GM12878 (cell line): ENCODE data around the gene CHAC2. TPM values are rescaled to one million over a fixed set of nuclear protein-coding genes. Genes with fewer than 3 reads are reported as not detected.

Source experiments
- BMI1 ChIP-seq: fragments of 450-650 bp; IDR thresholded peaks from 2 replicates; pipeline ENCODE4 v1.6.1; 2016; ENCODE audit warnings: mild to moderate bottlenecking, moderate library complexity, borderline replicate concordance
- CEBPB ChIP-seq, 2 experiments: fragments of 150-350 bp in 1 of 2; IDR thresholded peaks; 2 replicates each; pipeline ENCODE4 v1.6.1; 2012 to 2014; ENCODE audit warnings: low read depth in 2 of 2, low read length in 2 of 2, borderline replicate concordance in 1 of 2, inconsistent platforms in 1 of 2
- CHD1 ChIP-seq: IDR thresholded peaks from 2 replicates; pipeline ENCODE4 v1.6.1; 2012; ENCODE audit warnings: low read depth, low read length, improper control_type of control experiment
- HCFC1 ChIP-seq: fragments of 150-350 bp; IDR thresholded peaks from 2 replicates; pipeline ENCODE4 v1.6.1; 2014; ENCODE audit warnings: low read length
- JUND ChIP-seq: IDR thresholded peaks from 2 replicates; pipeline ENCODE4 v1.6.1; 2012; ENCODE audit warnings: low read depth, mild to moderate bottlenecking, low read length, improper control_type of control experiment, moderate library complexity
- MXI1 ChIP-seq: fragments of 150-350 bp; IDR thresholded peaks from 2 replicates; pipeline ENCODE4 v1.6.1; 2011; ENCODE audit warnings: low read depth, mild to moderate bottlenecking, inconsistent platforms, low read length, improper control_type of control experiment
- MYB ChIP-seq: fragments of 150-350 bp; IDR thresholded peaks from 2 replicates; pipeline ENCODE4 v1.6.1; 2014; ENCODE audit warnings: mild to moderate bottlenecking, low read depth, low read length, borderline replicate concordance
- NFXL1 ChIP-seq: fragments of 450-650 bp; IDR thresholded peaks from 2 replicates; pipeline ENCODE4 v1.6.1; 2017; ENCODE audit warnings: antibody characterized with exemption, mild to moderate bottlenecking, borderline replicate concordance
- NFYA ChIP-seq: IDR thresholded peaks from 2 replicates; pipeline ENCODE4 v1.6.1; 2011; ENCODE audit warnings: low read depth, mild to moderate bottlenecking, low read length, improper control_type of control experiment, borderline replicate concordance
- SP1 ChIP-seq: IDR thresholded peaks from one replicate; pipeline ENCODE4 v1.6.1; 2011; ENCODE audit warnings: low read depth, low read length
- SRF ChIP-seq, 2 experiments: IDR thresholded peaks; 2 replicates each; pipeline ENCODE4 v1.6.1; 2011; ENCODE audit warnings: low read depth in 2 of 2, low read length in 2 of 2, mild to moderate bottlenecking in 1 of 2, moderate library complexity in 1 of 2
- SUPT20H ChIP-seq: IDR thresholded peaks from 2 replicates; pipeline ENCODE4 v1.6.1; 2011; ENCODE audit warnings: low read depth, mild to moderate bottlenecking, low read length, moderate library complexity, borderline replicate concordance; ENCODE audit not compliant: control insufficient read depth
- TARDBP ChIP-seq: IDR thresholded peaks from 2 replicates; pipeline ENCODE4 v1.6.1; 2016; ENCODE audit warnings: borderline replicate concordance
- WRNIP1 ChIP-seq: IDR thresholded peaks from 2 replicates; pipeline ENCODE4 v1.6.1; 2011; ENCODE audit warnings: low read depth, low read length, improper control_type of control experiment, borderline replicate concordance
- polyA plus RNA-seq, 11 experiments: library from polyadenylated mRNA; depleted of rRNA in 4 of 11; unstranded in 6 of 11; stranded (reverse) in 5 of 11; fragments of >200 nt; fragmentation: Nextera tagmentation in 4 of 11; fragmentation: Illumina TruSeq in 1 of 11; extraction: Ambion mirVana in 4 of 11; extraction: Trizol in 1 of 11; gene quantifications; 1 replicate in 1 of 11; 2 replicates in 10 of 11; pipeline versions ENCODE4 v1.2.1 to v1.2.3, GENCODE V29; 2011 to 2016; ENCODE audit warnings: inconsistent platforms in 2 of 11, missing spikeins in 2 of 11, low read depth in 1 of 11
- total RNA-seq, 4 experiments: library from RNA; depleted of rRNA in 3 of 4; stranded (reverse); fragments of >200 nt in 3 of 4; fragmentation: Illumina TruSeq in 1 of 4; extraction: Trizol in 1 of 4; gene quantifications; 2 replicates each; pipeline versions ENCODE4 v1.2.1 to v1.2.3, GENCODE V29; 2013 to 2021
- TF ChIP-seq, protein P1 (sequence below): fragments of 450-650 bp; IDR thresholded peaks from 2 replicates; pipeline ENCODE4 v1.6.1; 2016; ENCODE audit warnings: mild to moderate bottlenecking
- TF ChIP-seq, protein P2 (sequence below): IDR thresholded peaks from 2 replicates; pipeline ENCODE4 v1.6.1; 2011; ENCODE audit warnings: low read depth, mild to moderate bottlenecking, low read length, moderate library complexity, borderline replicate concordance; ENCODE audit errors: extremely low read depth
- TF ChIP-seq, protein P3 (sequence below): IDR thresholded peaks from 2 replicates; pipeline ENCODE4 v1.6.1; 2011; ENCODE audit warnings: low read depth, low read length, improper control_type of control experiment, borderline replicate concordance
- TF ChIP-seq, protein P4 (sequence below): fragments of 450-650 bp; IDR thresholded peaks from 2 replicates; pipeline ENCODE4 v1.6.1; 2017; ENCODE audit warnings: mild to moderate bottlenecking, low read depth, inconsistent platforms; ENCODE audit not compliant: poor library complexity, severe bottlenecking
- TF ChIP-seq, protein P5 (sequence below): fragments of 450-650 bp; IDR thresholded peaks from 2 replicates; pipeline ENCODE4 v1.6.1; 2017; ENCODE audit warnings: low read depth, mild to moderate bottlenecking, moderate library complexity
- TF ChIP-seq, protein P6 (sequence below): IDR thresholded peaks from 2 replicates; pipeline ENCODE4 v1.6.1; 2011; ENCODE audit warnings: mild to moderate bottlenecking, low read depth, low read length, moderate library complexity; ENCODE audit not compliant: insufficient replicate concordance

Gene CHAC2
- total and polyA plus RNA-seq, 10 of the 15 experiments (the other 5 are each of a cell fraction or from before 2014, with no cell fraction given): 11.0 to 67.6 (median 25.0) TPM

DNA sequence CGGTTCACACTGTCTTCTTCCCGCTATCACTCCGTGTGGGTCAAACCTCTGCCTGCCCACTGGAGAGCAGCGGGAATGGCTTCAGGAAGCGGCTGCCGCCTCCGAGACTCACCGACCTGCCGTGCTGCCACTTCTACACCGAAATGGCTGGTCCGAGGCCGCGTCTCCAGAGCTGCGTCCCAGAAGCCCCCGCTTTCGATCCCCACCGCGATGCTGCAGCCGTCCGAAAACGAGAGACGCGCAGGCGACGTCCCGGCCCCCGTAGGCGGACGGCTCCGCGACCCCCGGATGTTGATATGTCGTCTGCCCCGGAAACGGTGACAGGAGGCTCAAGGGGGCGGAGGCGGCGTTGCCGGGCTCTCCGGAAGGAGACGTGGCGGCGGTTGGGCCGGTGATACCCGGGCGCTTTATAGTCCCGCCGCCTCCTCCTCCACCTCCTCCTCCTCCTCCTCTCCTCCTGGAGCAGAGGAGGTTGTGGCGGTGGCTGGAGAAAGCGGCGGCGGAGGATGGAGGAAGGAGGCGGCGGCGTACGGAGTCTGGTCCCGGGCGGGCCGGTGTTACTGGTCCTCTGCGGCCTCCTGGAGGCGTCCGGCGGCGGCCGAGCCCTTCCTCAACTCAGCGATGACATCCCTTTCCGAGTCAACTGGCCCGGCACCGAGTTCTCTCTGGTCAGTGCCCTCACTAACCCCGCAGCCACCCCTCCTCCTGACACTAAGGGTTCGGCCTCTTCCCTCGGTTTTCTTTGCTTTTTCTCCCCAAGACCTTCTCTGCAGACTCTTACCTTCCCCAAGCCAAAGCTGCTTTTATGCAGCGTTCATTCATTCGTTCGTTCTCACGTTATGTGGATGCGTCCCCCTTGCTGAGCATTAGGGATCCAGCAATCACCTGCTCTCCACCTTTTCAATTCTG lies 19.4 kb downstream of the CHAC2 start, which contains the start of the genes ASB3 and ERLEC1 (continued):
- TF ChIP-seq, protein P1, sequence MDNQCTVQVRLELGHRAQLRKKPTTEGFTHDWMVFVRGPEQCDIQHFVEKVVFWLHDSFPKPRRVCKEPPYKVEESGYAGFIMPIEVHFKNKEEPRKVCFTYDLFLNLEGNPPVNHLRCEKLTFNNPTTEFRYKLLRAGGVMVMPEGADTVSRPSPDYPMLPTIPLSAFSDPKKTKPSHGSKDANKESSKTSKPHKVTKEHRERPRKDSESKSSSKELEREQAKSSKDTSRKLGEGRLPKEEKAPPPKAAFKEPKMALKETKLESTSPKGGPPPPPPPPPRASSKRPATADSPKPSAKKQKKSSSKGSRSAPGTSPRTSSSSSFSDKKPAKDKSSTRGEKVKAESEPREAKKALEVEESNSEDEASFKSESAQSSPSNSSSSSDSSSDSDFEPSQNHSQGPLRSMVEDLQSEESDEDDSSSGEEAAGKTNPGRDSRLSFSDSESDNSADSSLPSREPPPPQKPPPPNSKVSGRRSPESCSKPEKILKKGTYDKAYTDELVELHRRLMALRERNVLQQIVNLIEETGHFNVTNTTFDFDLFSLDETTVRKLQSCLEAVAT: peak; percentile 53; the same call in 1 of the 2 replicates
- TF ChIP-seq WRNIP1: no peak
- no peak for TF ChIP-seq NFXL1
- TF ChIP-seq, protein P2, sequence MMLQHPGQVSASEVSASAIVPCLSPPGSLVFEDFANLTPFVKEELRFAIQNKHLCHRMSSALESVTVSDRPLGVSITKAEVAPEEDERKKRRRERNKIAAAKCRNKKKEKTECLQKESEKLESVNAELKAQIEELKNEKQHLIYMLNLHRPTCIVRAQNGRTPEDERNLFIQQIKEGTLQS: no peak
- no peak for TF ChIP-seq NFYA
- TF ChIP-seq, protein P3, sequence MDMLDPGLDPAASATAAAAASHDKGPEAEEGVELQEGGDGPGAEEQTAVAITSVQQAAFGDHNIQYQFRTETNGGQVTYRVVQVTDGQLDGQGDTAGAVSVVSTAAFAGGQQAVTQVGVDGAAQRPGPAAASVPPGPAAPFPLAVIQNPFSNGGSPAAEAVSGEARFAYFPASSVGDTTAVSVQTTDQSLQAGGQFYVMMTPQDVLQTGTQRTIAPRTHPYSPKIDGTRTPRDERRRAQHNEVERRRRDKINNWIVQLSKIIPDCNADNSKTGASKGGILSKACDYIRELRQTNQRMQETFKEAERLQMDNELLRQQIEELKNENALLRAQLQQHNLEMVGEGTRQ: no peak
- peak; percentile 77 for TF ChIP-seq HCFC1
- TF ChIP-seq, protein P4, sequence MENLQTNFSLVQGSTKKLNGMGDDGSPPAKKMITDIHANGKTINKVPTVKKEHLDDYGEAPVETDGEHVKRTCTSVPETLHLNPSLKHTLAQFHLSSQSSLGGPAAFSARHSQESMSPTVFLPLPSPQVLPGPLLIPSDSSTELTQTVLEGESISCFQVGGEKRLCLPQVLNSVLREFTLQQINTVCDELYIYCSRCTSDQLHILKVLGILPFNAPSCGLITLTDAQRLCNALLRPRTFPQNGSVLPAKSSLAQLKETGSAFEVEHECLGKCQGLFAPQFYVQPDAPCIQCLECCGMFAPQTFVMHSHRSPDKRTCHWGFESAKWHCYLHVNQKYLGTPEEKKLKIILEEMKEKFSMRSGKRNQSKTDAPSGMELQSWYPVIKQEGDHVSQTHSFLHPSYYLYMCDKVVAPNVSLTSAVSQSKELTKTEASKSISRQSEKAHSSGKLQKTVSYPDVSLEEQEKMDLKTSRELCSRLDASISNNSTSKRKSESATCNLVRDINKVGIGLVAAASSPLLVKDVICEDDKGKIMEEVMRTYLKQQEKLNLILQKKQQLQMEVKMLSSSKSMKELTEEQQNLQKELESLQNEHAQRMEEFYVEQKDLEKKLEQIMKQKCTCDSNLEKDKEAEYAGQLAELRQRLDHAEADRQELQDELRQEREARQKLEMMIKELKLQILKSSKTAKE: no peak
- TF ChIP-seq MYB: 0 out of 2 replicates have a peak, but pooled peaks have one; percentile 37
- no peak for TF ChIP-seq JUND
- TF ChIP-seq, protein P5, sequence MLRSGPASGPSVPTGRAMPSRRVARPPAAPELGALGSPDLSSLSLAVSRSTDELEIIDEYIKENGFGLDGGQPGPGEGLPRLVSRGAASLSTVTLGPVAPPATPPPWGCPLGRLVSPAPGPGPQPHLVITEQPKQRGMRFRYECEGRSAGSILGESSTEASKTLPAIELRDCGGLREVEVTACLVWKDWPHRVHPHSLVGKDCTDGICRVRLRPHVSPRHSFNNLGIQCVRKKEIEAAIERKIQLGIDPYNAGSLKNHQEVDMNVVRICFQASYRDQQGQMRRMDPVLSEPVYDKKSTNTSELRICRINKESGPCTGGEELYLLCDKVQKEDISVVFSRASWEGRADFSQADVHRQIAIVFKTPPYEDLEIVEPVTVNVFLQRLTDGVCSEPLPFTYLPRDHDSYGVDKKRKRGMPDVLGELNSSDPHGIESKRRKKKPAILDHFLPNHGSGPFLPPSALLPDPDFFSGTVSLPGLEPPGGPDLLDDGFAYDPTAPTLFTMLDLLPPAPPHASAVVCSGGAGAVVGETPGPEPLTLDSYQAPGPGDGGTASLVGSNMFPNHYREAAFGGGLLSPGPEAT: peak; percentile 80
- TF ChIP-seq TARDBP: peak; percentile 91; the same call in 1 of the 2 replicates
- TF ChIP-seq, protein P6, sequence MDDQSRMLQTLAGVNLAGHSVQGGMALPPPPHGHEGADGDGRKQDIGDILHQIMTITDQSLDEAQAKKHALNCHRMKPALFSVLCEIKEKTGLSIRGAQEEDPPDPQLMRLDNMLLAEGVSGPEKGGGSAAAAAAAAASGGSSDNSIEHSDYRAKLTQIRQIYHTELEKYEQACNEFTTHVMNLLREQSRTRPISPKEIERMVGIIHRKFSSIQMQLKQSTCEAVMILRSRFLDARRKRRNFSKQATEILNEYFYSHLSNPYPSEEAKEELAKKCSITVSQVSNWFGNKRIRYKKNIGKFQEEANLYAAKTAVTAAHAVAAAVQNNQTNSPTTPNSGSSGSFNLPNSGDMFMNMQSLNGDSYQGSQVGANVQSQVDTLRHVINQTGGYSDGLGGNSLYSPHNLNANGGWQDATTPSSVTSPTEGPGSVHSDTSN: no peak
- no peak for TF ChIP-seq SUPT20H
- peak; percentile 84 for TF ChIP-seq MXI1
- no peak for TF ChIP-seq CEBPB (IDR thresholded peaks at IDR 0.05; ENCODE audit: borderline replicate concordance in 1 of 2, low read depth in 2 of 2, low read length in 2 of 2)
- TF ChIP-seq SRF (IDR thresholded peaks at IDR 0.05; ENCODE audit: low read depth in 2 of 2, low read length in 2 of 2): peak in 1 of 2 experiments; percentile 46; a peak in 2 of 4 replicates
- TF ChIP-seq BMI1: no peak
- TF ChIP-seq SP1: peak; percentile 22
- TF ChIP-seq CHD1: no peak
